ENCODE measurements around the gene DCC.
A peak's percentile ranks its signal among the peaks of the same experiment; 100 is the strongest.

The DCC gene

GRCh38 chr18:52979892-52980291 lies 639.9 kb downstream of the DCC start:
- TF ChIP-seq CTCF (IDR thresholded peaks at IDR 0.05; ENCODE audit: low read length, missing control alignments) = no peak
- H3K4me3 ChIP-seq (replicated peaks; ENCODE audit: low read depth, low read length) = no peak overlapping the region
- DNase-seq (ENCODE audit: low read depth) = no peak

DNA sequence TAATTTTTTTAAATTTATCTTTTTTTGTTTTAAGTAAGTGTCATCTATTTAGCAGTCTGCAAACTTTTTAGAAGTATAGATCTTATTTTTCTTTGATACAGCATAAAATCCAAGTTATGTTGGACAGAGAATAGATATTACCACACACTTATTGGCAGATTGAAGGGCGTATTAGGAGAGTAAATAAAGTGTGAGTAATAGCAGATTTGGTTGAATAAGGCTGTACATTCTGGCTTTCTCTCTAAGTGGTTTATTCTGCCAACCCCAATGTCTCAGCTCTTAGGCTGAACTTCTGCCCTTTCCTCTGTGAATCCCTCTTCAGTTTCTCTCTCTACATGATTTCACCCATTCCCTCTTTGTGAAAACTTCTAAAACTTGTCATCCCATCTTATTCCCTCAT lies 651.2 kb downstream of the DCC start:
- no peak overlapping the region for H3K4me3 ChIP-seq (replicated peaks; ENCODE audit: low read depth, low read length)
- DNase-seq (ENCODE audit: low read depth) = no peak
- TF ChIP-seq CTCF (IDR thresholded peaks at IDR 0.05; ENCODE audit: low read length, missing control alignments) = no peak

- H3K4me3 ChIP-seq (replicated peaks; ENCODE audit: low read depth, low read length) = no peak overlapping the region
- DNase-seq (ENCODE audit: low read depth) = no peak
- no peak for TF ChIP-seq CTCF (IDR thresholded peaks at IDR 0.05; ENCODE audit: low read length, missing control alignments)
Observed at GRCh38 chr18:52992041-52992440, 652.0 kb downstream of the DCC start.

DNA sequence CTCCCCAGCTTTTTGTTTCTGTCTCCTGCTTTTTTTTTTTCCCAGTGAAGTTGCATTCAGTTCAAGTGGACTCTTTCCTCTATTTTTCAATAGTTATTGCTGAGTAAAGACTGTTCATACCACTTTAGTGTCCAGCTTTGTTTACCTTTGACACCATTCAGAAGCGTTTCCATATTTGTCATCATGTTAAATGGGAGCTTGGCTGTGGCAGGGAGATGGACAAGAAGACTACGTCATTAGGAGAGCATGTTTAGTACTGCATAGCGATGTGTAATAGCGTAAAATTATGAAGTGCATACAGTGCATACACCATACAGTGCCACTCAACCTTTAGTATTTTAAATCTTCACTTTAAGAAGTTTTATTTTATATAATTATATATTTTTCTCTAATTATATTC lies 655.9 kb downstream of the DCC start:
- no peak overlapping the region for H3K4me3 ChIP-seq (replicated peaks; ENCODE audit: low read depth, low read length)
- no peak for TF ChIP-seq CTCF (IDR thresholded peaks at IDR 0.05; ENCODE audit: low read length, missing control alignments)

GRCh38 chr18:52999633-53000032 lies 659.6 kb downstream of the DCC start:
- no peak overlapping the region for H3K4me3 ChIP-seq (replicated peaks; ENCODE audit: low read depth, low read length)
- DNase-seq (ENCODE audit: low read depth) = no peak
- no peak for TF ChIP-seq CTCF (IDR thresholded peaks at IDR 0.05; ENCODE audit: low read length, missing control alignments)

More for the DNA sequence above, 655.9 kb downstream of the DCC start:
- no peak for DNase-seq (ENCODE audit: low read depth)

GRCh38 chr18:53004798-53005197 lies 664.8 kb downstream of the DCC start:
- no peak overlapping the region for H3K4me3 ChIP-seq (replicated peaks; ENCODE audit: low read depth, low read length)
- no peak for DNase-seq (ENCODE audit: low read depth)
- TF ChIP-seq CTCF (IDR thresholded peaks at IDR 0.05; ENCODE audit: low read length, missing control alignments) = no peak

DNA sequence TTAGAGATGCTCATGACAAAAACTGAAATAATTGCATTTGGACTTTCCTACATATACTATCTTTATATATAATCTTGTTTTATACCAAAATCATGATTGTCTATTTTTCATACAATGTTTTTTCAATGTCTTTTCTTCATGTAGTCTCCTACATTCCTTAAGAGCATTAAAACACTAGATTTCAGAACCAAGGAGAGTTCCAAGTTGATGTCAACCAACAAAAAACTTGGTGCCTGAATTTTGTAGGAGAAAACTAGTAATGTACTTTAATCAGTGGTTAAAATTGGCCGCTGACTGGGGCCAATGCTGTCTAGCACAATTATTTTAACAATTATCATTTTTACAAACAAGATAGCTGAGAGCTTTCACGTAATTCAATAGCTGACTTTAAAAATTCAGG lies 678.8 kb downstream of the DCC start:
- peak; percentile 1 for DNase-seq (ENCODE audit: low read depth)
- no peak for TF ChIP-seq CTCF (IDR thresholded peaks at IDR 0.05; ENCODE audit: low read length, missing control alignments)
- H3K4me3 ChIP-seq (replicated peaks; ENCODE audit: low read depth, low read length) = no peak overlapping the region
